Stimulated activated CD4-positive, alpha-beta T cell treated with anti-CD3 and anti-CD28 coated beads, TNF-alpha, amount 100 ng/mL, for 24 hours (primary cell): ENCODE data around the gene APH1B.

Experiments
- DNase-seq, 3 experiments: peaks; one replicate each; pipeline ENCODE4 v3.0.0-alpha.2; 2020; ENCODE audit warnings: low read depth in 3 of 3

APH1B gene

DNA sequence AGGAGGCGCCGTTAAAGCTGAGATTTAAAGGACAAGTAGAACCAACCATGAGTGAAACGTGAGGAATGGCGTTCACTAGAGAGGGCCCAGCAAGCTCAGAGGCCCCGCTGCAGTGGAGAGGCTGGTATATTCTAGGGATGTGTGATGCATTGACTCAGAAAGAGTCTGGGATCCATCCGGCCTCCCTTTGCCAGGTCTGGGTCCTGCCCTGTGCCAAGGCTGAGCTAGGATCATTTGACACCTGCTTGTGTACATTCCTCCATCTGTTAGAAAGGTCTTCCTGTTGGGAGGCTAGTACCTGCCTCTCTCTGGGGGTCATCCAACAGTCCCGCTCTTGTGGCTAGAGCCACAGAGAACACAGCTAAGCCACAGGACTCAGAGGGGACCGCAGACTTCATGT is 75.9 kb downstream of the APH1B start:
- DNase-seq: no peak

- no peak for DNase-seq
Measured at GRCh38 chr15:63353887-63354286, 76.5 kb downstream of the APH1B start.

DNA sequence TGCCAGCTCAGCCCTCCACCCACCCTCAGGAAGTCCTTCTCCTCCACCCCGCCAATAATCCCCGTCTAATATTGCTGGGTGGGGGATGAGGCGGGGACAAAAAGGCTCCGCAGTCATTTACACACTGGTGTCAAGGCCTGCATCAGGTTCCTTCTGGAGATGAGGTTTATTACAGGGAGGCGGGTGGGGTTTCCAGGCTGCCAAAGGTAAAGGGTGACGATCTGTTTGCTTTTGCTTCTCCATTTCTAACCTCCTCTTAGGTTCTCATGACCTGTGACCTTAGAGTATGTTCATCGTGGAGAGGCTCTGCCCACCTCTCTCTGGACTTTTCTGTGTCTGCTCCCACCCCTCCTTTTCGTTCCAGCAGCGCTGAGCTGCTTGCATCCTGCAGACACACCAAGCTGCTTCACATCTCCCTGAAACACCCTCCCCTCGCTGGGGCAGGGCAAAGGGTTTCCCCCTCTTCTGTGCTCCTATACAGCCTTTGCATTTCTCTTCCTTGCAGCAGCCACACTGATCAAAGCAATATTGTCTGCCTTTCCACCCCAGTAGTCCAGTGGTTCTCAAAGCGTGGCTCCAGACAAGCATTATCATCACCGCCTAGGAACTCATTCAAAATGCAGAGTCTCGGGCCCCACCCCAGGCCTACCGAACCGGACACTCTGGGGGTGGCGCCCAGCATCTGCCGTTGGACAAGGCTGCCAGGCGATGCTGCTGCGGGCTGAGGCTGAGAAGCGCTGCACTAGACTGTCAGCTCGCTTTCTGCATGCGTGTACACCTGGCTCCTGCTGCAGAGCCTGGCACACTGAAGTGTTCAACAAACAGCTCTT is 77.6 kb downstream of the APH1B start:
- DNase-seq: no peak

- no peak for DNase-seq
Measured at GRCh38 chr15:63357061-63357460, 79.7 kb downstream of the APH1B start.

DNA sequence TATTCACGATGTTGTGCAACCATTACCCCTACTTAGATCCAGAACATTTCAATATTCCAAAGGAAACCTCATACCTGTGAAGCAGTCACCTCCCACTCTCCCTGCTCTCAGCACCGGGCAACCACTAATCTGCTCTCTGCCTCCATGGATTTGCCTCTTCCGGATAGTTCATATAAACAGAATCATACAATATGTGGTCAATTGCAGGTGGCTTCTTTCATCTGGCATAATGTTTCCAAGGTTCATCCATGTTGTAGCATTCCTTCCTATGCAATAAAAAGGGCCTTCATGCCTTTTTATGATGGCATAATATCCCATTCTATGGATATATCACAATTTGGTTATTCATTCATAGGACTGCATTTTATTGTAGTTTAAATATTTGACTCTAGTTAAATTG is 80.3 kb downstream of the APH1B start:
- no peak for DNase-seq

GRCh38 chr15:63358241-63359029 is 81.0 kb downstream of the APH1B start:
- DNase-seq: no peak
